ENCODE results near the gene ADAMTS17.

- TF ChIP-seq, protein P1, sequence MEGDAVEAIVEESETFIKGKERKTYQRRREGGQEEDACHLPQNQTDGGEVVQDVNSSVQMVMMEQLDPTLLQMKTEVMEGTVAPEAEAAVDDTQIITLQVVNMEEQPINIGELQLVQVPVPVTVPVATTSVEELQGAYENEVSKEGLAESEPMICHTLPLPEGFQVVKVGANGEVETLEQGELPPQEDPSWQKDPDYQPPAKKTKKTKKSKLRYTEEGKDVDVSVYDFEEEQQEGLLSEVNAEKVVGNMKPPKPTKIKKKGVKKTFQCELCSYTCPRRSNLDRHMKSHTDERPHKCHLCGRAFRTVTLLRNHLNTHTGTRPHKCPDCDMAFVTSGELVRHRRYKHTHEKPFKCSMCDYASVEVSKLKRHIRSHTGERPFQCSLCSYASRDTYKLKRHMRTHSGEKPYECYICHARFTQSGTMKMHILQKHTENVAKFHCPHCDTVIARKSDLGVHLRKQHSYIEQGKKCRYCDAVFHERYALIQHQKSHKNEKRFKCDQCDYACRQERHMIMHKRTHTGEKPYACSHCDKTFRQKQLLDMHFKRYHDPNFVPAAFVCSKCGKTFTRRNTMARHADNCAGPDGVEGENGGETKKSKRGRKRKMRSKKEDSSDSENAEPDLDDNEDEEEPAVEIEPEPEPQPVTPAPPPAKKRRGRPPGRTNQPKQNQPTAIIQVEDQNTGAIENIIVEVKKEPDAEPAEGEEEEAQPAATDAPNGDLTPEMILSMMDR (IDR thresholded peaks at IDR 0.05): no peak
- TF ChIP-seq POLR2A (IDR thresholded peaks at IDR 0.05): no peak
These were observed 80.2 kb downstream of the ADAMTS17 start for GRCh38 chr15:100261302-100262240.
